Stromal cell of bone marrow (primary cell): ENCODE measurements around the gene FBLN1.
"Not testable (repeated sequence)": the region's sequence is repeated elsewhere in the genome, so short reads cannot be mapped to it uniquely, and the experiment has no call there.

Experiments used
- DNase-seq: peaks from one replicate; pipeline ENCODE4 v3.0.0-alpha.2; 2012; ENCODE audit warnings: low read depth

Gene FBLN1

DNA sequence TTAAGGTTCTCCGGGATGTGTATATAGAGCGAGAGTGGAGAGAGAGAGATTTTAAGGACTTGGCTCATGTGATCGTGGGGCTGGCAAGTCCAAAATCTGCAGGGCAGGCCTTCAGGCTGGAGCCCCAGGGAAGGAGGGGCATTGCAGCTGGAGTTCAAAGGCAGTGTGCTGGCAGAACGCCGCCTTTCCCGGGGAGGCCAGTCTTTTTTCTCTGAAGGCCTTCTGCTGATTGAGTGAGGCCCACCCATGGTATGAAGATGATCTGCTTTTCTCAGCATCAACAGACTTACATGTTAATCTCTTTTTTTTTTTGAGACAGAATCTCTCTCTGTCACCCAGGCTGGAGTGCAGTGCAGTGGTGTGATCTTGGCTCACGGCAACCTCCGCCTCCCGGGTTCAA is 25.4 kb downstream of the FBLN1 start:
- no peak for DNase-seq

- DNase-seq = no peak
These were observed 26.4 kb downstream of the FBLN1 start for GRCh38 chr22:45529105-45529504.

DNA sequence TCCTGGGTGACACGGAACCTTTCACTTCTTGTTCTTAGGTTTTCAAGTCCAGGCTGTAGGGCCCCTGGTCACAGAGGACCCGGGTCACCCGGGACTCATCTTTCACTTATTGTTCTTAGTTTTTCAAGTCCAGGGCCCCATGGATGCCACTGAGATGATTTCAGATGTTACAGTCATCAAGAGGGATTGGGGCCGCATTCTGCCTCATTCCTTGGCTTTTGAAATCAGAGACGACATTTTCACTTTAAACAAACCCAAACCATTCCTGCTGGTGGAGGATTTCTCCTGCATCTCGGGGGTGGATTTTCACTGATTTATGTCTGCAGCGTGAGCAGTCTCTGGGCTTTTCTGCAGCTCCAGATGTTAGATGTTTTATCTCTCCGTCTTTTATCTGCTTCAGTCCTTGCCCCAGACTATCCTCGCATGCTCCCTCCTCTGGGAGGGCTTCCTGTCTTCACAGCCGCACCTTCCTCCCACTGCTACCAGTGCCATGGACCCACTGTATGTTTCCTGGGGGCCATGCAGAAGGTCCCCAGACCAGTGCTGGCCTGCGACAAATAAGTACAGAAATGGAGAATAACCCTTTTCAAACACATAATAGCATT is 27.4 kb downstream of the FBLN1 start:
- DNase-seq = no peak

DNA sequence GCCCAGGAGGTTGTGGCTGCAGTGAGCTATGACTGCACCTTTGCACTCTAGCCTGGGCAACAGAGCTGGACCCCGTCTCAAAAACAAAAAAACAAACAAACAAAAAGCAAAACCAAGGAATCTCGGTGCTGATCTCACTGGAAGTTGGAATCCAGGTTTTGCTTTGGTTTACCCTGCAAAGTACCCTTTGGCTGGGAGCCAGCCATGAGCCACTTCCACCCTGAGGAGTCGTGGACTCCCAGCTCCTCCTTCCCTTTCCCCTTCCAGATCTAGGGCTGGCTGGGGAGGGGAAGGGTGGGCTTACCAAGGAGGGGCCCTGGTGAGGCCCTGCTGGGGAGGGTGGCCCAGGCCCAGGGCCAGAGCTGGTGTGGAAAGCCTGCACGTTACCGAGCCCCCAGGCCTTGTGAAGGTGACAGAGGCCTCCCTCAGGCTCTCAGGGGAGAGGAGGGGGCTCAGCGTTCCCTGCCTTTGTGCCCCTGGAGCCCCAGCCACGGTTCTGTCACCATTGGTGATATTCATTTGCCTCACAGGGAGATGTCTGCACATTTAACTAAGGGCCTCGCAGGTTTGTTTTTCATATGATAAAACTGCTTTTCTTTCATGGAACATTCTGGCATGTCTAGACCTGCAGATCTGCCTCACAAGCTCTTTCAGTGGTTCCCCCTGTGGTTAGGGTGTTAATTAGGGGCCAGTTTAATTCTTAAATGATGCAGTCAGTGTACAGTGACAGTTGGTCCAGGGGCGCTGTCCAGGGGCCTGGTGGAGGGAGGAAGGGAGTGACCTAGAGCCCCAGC is 29.0 kb downstream of the FBLN1 start:
- DNase-seq = no peak

- DNase-seq = no peak
These were observed 29.6 kb downstream of the FBLN1 start for GRCh38 chr22:45532235-45532631.

GRCh38 chr22:45533703-45534102 is 31.0 kb downstream of the FBLN1 start:
- no peak for DNase-seq

DNA sequence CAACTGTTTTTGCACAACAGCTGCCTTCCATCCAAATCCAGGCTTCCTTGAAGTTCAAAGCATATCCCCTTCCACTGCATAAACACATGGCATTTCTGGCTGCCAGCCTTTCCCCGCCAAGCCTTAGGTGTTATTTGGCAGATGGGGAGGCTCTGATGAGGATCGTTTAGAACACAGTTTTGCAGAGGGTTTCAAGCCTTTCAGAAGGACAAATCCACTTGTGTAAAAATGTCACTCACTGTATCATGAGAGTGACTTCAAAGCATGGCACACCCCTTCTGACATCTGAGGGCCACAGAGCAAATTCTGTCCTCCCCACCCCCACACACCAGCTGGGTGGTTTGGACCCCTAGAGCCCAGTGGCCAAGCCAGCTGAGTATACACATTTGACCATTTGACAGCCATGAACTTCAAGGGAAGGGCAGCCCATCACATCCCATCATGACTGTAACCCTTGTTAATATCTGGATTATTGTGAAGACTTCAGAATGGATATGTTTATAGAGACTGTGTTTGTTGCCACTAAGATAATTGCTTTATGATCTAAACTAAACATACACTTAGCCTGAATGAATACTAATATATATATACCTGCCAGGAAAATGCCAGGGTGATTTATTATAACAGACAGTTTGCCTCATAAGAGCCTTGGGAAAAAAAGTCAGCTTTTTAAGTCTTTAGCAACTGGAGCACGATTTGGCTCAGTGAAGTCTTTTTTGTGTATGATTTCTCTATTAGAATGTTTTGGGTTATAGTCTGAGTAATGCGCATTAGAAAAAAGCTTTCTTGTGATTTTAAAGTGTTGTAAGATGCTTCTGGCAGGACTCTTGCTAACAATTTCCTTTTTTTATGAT is 31.9 kb downstream of the FBLN1 start:
- DNase-seq = no peak

DNA sequence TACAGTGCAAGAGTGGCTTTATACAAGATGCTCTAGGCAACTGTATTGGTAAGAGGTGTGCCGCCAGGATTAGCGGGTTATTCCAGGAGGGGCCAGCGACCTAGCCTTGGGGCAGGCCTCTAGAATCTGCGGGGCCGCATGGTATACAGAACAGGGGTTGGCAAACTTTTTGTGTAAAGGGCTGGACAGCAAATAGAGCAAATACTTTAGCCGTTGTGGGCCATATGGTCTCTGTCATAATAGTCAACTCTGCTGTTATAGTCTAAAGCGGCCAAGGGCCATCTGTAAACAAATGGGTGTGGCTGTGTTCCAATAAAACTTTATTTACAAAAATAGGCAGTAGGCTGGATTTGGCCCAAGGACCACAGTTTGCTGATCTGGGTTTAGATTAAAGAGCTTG is 32.6 kb downstream of the FBLN1 start:
- no peak for DNase-seq

- not testable (repeated sequence) for DNase-seq
These were observed 33.2 kb downstream of the FBLN1 start for GRCh38 chr22:45535835-45536234.

- DNase-seq = peak; percentile 79
These were observed 35.1 kb downstream of the FBLN1 start for GRCh38 chr22:45537734-45538181.

- no peak for DNase-seq
These were observed 35.6 kb downstream of the FBLN1 start for GRCh38 chr22:45538281-45538680.

- no peak for DNase-seq
These were observed 37.4 kb downstream of the FBLN1 start for GRCh38 chr22:45540122-45540521.

- no peak for DNase-seq
These were observed 38.8 kb downstream of the FBLN1 start for GRCh38 chr22:45541382-45541979.

- DNase-seq = no peak
These were observed 39.4 kb downstream of the FBLN1 start for GRCh38 chr22:45542001-45542520.

GRCh38 chr22:45542736-45543135 is 40.1 kb downstream of the FBLN1 start:
- not testable (repeated sequence) for DNase-seq

DNA sequence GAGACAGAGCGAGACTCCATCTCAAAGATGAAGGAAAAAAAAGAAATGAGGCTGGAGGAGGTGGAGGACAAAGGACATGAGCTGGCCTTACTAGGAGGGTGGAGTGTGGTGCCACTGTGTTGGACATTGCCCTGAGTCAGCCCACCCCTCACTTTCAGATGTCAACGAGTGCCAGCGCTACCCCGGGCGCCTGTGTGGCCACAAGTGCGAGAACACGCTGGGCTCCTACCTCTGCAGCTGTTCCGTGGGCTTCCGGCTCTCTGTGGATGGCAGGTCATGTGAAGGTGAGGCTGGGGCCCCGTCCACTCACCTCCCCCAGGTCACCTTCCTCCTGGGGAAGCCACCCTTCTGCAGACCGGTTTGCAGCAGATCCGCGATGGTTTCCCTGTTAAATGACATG is 40.6 kb downstream of the FBLN1 start:
- DNase-seq = no peak

- DNase-seq = no peak
These were observed 42.0 kb downstream of the FBLN1 start for GRCh38 chr22:45544588-45545170.

- DNase-seq = no peak
These were observed 43.8 kb downstream of the FBLN1 start for GRCh38 chr22:45546333-45547015.

DNA sequence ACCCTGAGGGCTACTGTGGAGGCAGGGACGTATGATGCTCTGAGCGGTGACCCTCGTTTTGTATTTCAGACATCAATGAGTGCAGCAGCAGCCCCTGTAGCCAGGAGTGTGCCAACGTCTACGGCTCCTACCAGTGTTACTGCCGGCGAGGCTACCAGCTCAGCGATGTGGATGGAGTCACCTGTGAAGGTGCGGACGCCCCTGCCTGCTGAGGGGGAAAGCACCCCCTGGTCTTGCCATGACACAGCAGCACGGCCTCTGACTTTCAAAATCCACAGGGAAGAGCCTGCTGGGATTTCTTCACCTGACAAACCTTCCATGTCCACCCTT is 44.3 kb downstream of the FBLN1 start:
- no peak for DNase-seq

- no peak for DNase-seq
These were observed 45.0 kb downstream of the FBLN1 start for GRCh38 chr22:45547731-45548130.

GRCh38 chr22:45548247-45548840 is 45.7 kb downstream of the FBLN1 start:
- no peak for DNase-seq
